ENCODE results near the gene WTIP. TPM values are rescaled to one million over a fixed set of nuclear protein-coding genes. Genes with fewer than 3 reads are reported as not detected.
A peak's percentile ranks its signal among the peaks of the same experiment; 100 is the strongest.
"Not testable (repeated sequence)": the region's sequence is repeated elsewhere in the genome, so short reads cannot be mapped to it uniquely, and the experiment has no call there.

WTIP gene
- polyA plus RNA-seq (ENCODE audit: insufficient read length in 3 of 3), result 10 to 100 TPM; 30.2 to 45.3 (median 30.6) TPM
- long read RNA-seq, donor 1, full-length matches to known transcripts, result 6 of 15 reads
- long read RNA-seq, donor 1, partial matches to known transcripts, result 9 of 15 reads
- long read RNA-seq, donor 1, other reads (novel, unspliced or antisense), result 0 of 15 reads
- long read RNA-seq, donor 2, full-length matches to known transcripts, result 10 of 10 reads
- long read RNA-seq, donor 2, partial matches to known transcripts, result 0 of 10 reads
- long read RNA-seq, donor 2, other reads (novel, unspliced or antisense), result 0 of 10 reads
- long read RNA-seq, donor 3, full-length matches to known transcripts, result 15 of 15 reads
- long read RNA-seq, donor 3, partial matches to known transcripts, result 0 of 15 reads
- long read RNA-seq, donor 3, other reads (novel, unspliced or antisense), result 0 of 15 reads
- long read RNA-seq, donor 4, full-length matches to known transcripts, result 9 of 51 reads
- long read RNA-seq, donor 4, partial matches to known transcripts, result 42 of 51 reads
- long read RNA-seq, donor 4, other reads (novel, unspliced or antisense), result 0 of 51 reads
- long read RNA-seq, donor 5, full-length matches to known transcripts, result 15 of 22 reads
- long read RNA-seq, donor 5, partial matches to known transcripts, result 7 of 22 reads
- long read RNA-seq, donor 5, other reads (novel, unspliced or antisense), result 0 of 22 reads
- long read RNA-seq, donor 6, full-length matches to known transcripts, result 8 of 8 reads
- long read RNA-seq, donor 6, partial matches to known transcripts, result 0 of 8 reads
- long read RNA-seq, donor 6, other reads (novel, unspliced or antisense), result 0 of 8 reads
- long read RNA-seq, donor 7, full-length matches to known transcripts, result 6 of 6 reads
- long read RNA-seq, donor 7, partial matches to known transcripts, result 0 of 6 reads
- long read RNA-seq, donor 7, other reads (novel, unspliced or antisense), result 0 of 6 reads
- long read RNA-seq, donor 8, full-length matches to known transcripts, result 19 of 19 reads
- long read RNA-seq, donor 8, partial matches to known transcripts, result 0 of 19 reads
- long read RNA-seq, donor 8, other reads (novel, unspliced or antisense), result 0 of 19 reads
- long read RNA-seq, donor 9, full-length matches to known transcripts, result 6 of 6 reads
- long read RNA-seq, donor 9, partial matches to known transcripts, result 0 of 6 reads
- long read RNA-seq, donor 9, other reads (novel, unspliced or antisense), result 0 of 6 reads
- long read RNA-seq, donor 10, full-length matches to known transcripts, result 8 of 8 reads
- long read RNA-seq, donor 10, partial matches to known transcripts, result 0 of 8 reads
- long read RNA-seq, donor 10, other reads (novel, unspliced or antisense), result 0 of 8 reads
- long read RNA-seq, donor 11, full-length matches to known transcripts, result 9 of 9 reads
- long read RNA-seq, donor 11, partial matches to known transcripts, result 0 of 9 reads
- long read RNA-seq, donor 11, other reads (novel, unspliced or antisense), result 0 of 9 reads
- long read RNA-seq, donor 12, full-length matches to known transcripts, result 3 of 3 reads
- long read RNA-seq, donor 12, partial matches to known transcripts, result 0 of 3 reads
- long read RNA-seq, donor 12, other reads (novel, unspliced or antisense), result 0 of 3 reads
- long read RNA-seq, donor 13, full-length matches to known transcripts, result 26 of 26 reads
- long read RNA-seq, donor 13, partial matches to known transcripts, result 0 of 26 reads
- long read RNA-seq, donor 13, other reads (novel, unspliced or antisense), result 0 of 26 reads
- long read RNA-seq, donor 14, full-length matches to known transcripts, result 14 of 14 reads
- long read RNA-seq, donor 14, partial matches to known transcripts, result 0 of 14 reads
- long read RNA-seq, donor 14, other reads (novel, unspliced or antisense), result 0 of 14 reads
- long read RNA-seq, donor 15, full-length matches to known transcripts, result 5 of 5 reads
- long read RNA-seq, donor 15, partial matches to known transcripts, result 0 of 5 reads
- long read RNA-seq, donor 15, other reads (novel, unspliced or antisense), result 0 of 5 reads
- long read RNA-seq, donor 16, full-length matches to known transcripts, result 31 of 31 reads
- long read RNA-seq, donor 16, partial matches to known transcripts, result 0 of 31 reads
- long read RNA-seq, donor 16, other reads (novel, unspliced or antisense), result 0 of 31 reads

GRCh38 chr19:34480971-34481841, at the start of gene WTIP:
WTIP (plus strand) TSS chr19:34481758; CDS start chr19:34481975, 217 bp downstream.
- DNase-seq (ENCODE audit: extremely low read depth in 1 of 11, low read depth in 9 of 11, low spot score in 4 of 11), result peak; percentile 57 to 91 (median 85)

DNA sequence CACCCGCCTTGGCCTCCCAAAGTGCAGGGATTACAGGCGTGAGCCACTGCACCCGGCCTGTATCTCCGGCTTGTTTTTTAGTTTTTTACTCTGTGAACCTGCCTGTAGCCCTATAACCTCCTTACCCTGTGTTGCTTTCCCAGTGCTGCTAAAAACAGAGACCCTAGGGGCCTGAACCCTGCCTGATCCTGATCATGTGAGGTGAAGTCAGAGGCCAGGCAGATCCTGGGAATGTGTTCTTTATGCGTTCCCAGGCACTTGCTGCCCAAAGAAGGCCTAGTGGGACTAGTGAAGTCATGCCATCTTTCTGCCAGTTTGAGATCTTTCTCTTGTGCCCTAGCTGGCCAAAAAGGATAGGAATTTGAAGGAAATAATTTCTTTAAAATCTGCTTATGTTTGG, 48.8 kb upstream of the WTIP start:
- DNase-seq (ENCODE audit: extremely low read depth in 1 of 11, low read depth in 9 of 11, low spot score in 4 of 11), result no peak

GRCh38 chr19:34436716-34437115, 44.8 kb upstream of the WTIP start:
- peak in 1 of 11 donors; percentile 8 for DNase-seq (ENCODE audit: extremely low read depth in 1 of 11, low read depth in 9 of 11, low spot score in 4 of 11)

- no peak for DNase-seq (ENCODE audit: extremely low read depth in 1 of 11, low read depth in 9 of 11, low spot score in 4 of 11)
Measured at GRCh38 chr19:34448191-34448590, 33.4 kb upstream of the WTIP start.

DNA sequence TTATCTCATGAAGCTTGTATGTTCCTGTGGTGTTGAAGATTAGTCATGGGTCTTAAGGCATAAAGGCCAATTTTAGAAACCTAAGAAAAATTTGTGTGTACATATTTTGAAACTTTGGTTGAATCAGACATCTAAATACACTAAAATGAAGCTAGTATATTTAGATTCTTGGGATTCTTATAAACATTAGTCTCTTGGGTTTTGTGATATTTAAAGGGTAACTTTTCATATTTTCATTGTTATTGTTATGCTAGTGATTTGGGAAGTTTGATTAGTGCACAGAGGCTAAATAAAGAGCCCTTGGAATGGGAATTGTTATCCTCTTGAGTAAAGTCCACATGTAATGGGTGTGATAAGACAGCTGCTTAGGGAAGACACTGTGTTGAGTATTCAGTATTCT, 28.8 kb upstream of the WTIP start:
- no peak for DNase-seq (ENCODE audit: extremely low read depth in 1 of 11, low read depth in 9 of 11, low spot score in 4 of 11)

DNA sequence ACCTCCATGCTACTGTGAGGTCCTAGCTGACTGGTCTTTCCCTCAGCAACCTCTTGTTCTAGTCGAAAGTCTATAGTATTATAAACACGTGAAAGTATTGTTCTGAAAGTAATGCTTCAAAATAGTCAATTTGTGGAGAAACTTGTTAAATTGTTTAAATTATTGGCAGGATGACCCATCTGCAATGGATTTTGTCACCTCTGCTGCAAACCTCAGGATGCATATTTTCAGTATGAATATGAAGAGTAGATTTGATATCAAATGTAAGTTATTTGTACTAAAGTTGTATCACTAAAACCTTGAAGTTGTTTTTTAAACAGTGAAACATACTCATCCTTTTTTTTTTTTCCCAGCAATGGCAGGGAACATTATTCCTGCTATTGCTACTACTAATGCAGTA, 27.5 kb upstream of the WTIP start:
- no peak for DNase-seq (ENCODE audit: extremely low read depth in 1 of 11, low read depth in 9 of 11, low spot score in 4 of 11)

- no peak for DNase-seq (ENCODE audit: extremely low read depth in 1 of 11, low read depth in 9 of 11, low spot score in 4 of 11)
Measured at GRCh38 chr19:34454685-34455084, 26.9 kb upstream of the WTIP start.

- not testable (repeated sequence) for DNase-seq (ENCODE audit: extremely low read depth in 1 of 11, low read depth in 9 of 11, low spot score in 4 of 11)
Measured at GRCh38 chr19:34455783-34456480, 25.6 kb upstream of the WTIP start.

DNA sequence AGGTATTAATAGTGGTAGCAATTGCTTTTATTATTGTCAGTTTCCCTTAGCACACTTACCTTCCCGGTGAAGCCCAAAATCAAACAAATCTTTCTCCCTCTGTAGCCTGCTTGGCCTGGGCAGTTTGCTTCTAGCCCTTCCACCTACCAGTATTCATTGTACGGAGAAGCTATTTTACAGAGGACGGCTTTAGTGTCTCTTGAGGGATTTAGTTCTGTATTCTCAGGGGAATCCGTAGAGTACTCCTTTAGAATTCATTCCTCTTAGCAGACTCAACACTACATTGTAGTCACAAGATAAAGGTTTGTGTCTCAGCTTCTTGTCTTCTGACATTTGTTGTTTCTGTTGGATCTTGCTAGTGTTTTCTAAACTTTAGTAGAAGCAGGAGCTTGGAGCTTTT, 24.1 kb upstream of the WTIP start:
- no peak for DNase-seq (ENCODE audit: extremely low read depth in 1 of 11, low read depth in 9 of 11, low spot score in 4 of 11)

DNA sequence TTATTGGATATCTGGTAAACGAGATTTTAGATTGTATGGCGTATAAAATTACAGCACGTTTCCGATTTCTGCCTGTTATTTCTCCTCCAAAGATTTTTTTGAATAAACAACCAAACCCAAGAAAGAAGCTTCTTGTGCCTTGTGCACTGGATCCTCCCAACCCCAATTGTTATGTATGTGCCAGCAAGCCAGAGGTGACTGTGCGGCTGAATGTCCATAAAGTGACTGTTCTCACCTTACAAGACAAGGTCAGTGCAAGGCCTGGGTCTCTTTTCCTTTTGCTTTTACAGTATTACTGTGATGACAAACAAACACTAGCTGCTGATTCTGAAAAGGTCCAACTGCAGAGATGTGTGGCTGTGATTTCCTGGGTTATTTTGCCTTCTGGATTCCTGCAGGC, 22.9 kb upstream of the WTIP start:
- DNase-seq (ENCODE audit: extremely low read depth in 1 of 11, low read depth in 9 of 11, low spot score in 4 of 11), result no peak

- no peak for DNase-seq (ENCODE audit: extremely low read depth in 1 of 11, low read depth in 9 of 11, low spot score in 4 of 11)
Measured at GRCh38 chr19:34459614-34460013, 21.9 kb upstream of the WTIP start.

- DNase-seq (ENCODE audit: extremely low read depth in 1 of 11, low read depth in 9 of 11, low spot score in 4 of 11), result no peak
Measured at GRCh38 chr19:34461375-34462100, 20.0 kb upstream of the WTIP start.

GRCh38 chr19:34464785-34465184, 16.8 kb upstream of the WTIP start:
- not testable (repeated sequence) for DNase-seq (ENCODE audit: extremely low read depth in 1 of 11, low read depth in 9 of 11, low spot score in 4 of 11)

GRCh38 chr19:34468409-34468808, 13.1 kb upstream of the WTIP start:
- no peak for DNase-seq (ENCODE audit: extremely low read depth in 1 of 11, low read depth in 9 of 11, low spot score in 4 of 11)

DNA sequence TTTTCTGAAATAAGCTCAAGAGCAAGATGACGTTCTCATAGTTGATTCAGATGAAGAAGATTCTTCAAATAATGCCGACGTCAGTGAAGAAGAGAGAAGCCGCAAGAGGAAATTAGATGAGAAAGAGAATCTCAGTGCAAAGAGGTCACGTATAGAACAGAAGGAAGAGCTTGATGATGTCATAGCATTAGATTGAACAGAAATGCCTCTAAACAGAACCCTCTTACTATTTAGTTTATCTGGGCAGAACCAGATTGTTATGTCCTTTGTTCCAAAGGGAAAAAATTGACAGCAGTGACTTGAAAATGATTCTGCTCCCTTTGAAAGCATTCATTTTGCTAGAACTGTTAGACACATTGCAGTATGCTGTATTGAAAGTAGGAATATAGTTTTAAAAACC, 12.5 kb upstream of the WTIP start:
- not testable (repeated sequence) for DNase-seq (ENCODE audit: extremely low read depth in 1 of 11, low read depth in 9 of 11, low spot score in 4 of 11)
